ENCODE results near the gene SPAG16. TPM values are rescaled to one million over a fixed set of nuclear protein-coding genes. Genes with fewer than 3 reads are reported as not detected.

Gene SPAG16
- total RNA-seq, 2 donors from 2014 or later, result 27.1 to 29.2 TPM

- WGBS, result 86% methylated on average over 4 of the region's 4 CpGs
- intact Hi-C loops (cut with DNase I), result no loop called here
- H3K36me3 ChIP-seq, result no peaks in the 10 kb centered on the region
- no peak for DNase-seq (ENCODE audit: low spot score)
- no peak overlapping the region for H3K27ac ChIP-seq
- TF ChIP-seq POLR2A (IDR thresholded peaks at IDR 0.05), result no peak
- TF ChIP-seq, protein P1, sequence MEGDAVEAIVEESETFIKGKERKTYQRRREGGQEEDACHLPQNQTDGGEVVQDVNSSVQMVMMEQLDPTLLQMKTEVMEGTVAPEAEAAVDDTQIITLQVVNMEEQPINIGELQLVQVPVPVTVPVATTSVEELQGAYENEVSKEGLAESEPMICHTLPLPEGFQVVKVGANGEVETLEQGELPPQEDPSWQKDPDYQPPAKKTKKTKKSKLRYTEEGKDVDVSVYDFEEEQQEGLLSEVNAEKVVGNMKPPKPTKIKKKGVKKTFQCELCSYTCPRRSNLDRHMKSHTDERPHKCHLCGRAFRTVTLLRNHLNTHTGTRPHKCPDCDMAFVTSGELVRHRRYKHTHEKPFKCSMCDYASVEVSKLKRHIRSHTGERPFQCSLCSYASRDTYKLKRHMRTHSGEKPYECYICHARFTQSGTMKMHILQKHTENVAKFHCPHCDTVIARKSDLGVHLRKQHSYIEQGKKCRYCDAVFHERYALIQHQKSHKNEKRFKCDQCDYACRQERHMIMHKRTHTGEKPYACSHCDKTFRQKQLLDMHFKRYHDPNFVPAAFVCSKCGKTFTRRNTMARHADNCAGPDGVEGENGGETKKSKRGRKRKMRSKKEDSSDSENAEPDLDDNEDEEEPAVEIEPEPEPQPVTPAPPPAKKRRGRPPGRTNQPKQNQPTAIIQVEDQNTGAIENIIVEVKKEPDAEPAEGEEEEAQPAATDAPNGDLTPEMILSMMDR (IDR thresholded peaks at IDR 0.05), result no peak
- TF ChIP-seq POLR2AphosphoS5 (IDR thresholded peaks at IDR 0.05), result no peak
- no peak overlapping the region for H3K4me3 ChIP-seq
- no peaks in the 10 kb centered on the region for H3K4me1 ChIP-seq (replicated peaks)
- no peaks in the 10 kb centered on the region for H3K9me3 ChIP-seq
- H3K27me3 ChIP-seq (replicated peaks; ENCODE audit: insufficient read depth), result no peaks in the 10 kb centered on the region
Observed at GRCh38 chr2:214100488-214100887, 816.2 kb downstream of the SPAG16 start.

- H3K9me3 ChIP-seq, result no peaks in the 10 kb centered on the region
- no peaks in the 10 kb centered on the region for H3K36me3 ChIP-seq
- TF ChIP-seq POLR2AphosphoS5 (IDR thresholded peaks at IDR 0.05) (no peak), POLR2A (IDR thresholded peaks at IDR 0.05) (no peak)
- TF ChIP-seq, protein P1 (IDR thresholded peaks at IDR 0.05), result no peak
- no peaks in the 10 kb centered on the region for H3K27me3 ChIP-seq (replicated peaks; ENCODE audit: insufficient read depth)
- H3K27ac ChIP-seq, result no peak overlapping the region
- H3K4me1 ChIP-seq (replicated peaks), result no peaks in the 10 kb centered on the region
- H3K4me3 ChIP-seq, result no peak overlapping the region
- DNase-seq (ENCODE audit: low spot score), result no peak
- intact Hi-C loops (cut with DNase I), result no loop called here
- 3% methylated on average over 5 of the region's 5 CpGs for WGBS
Observed at GRCh38 chr2:214103276-214104001, 819.2 kb downstream of the SPAG16 start.

- Histone ChIP-seq H3K36me3 (no peaks in the 10 kb centered on the region), H3K27ac (no peak overlapping the region), H3K27me3 (replicated peaks; ENCODE audit: insufficient read depth) (no peaks in the 10 kb centered on the region), H3K9me3 (no peaks in the 10 kb centered on the region), H3K4me3 (no peak overlapping the region), H3K4me1 (replicated peaks) (no peaks in the 10 kb centered on the region)
- 81% methylated on average over 3 of the region's 3 CpGs for WGBS
- no peak for DNase-seq (ENCODE audit: low spot score)
- intact Hi-C loops (cut with DNase I), result no loop called here
- TF ChIP-seq, protein P1 (IDR thresholded peaks at IDR 0.05), result no peak
- no peak for TF ChIP-seq POLR2A (IDR thresholded peaks at IDR 0.05)
- no peak for TF ChIP-seq POLR2AphosphoS5 (IDR thresholded peaks at IDR 0.05)
Observed at GRCh38 chr2:214104219-214104618, 820.0 kb downstream of the SPAG16 start.

DNA sequence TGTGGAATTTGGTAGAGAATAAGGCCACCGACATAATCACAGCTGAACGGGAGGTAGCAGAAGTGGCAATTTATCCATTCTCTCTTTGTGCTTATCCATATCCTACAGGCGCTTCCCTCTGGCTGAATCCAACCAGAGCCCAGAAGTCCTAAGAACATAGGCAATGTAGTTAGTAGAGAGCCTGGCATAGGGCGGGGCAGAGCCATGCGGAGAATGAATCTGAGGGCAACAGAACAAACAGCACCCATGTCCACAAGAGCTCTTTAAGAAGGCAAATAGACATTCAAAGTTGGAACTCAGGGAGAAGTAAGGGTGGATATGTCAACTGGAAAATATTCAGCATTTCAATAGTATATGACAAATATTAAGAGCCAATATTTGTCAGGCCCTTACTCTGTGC is 820.7 kb downstream of the SPAG16 start:
- whole genome bisulfite sequencing, result 95% methylated on average over 5 of the region's 5 CpGs
- no peaks in the 10 kb centered on the region for H3K36me3 ChIP-seq
- no peaks in the 10 kb centered on the region for H3K4me1 ChIP-seq (replicated peaks)
- intact Hi-C loops (cut with DNase I), result no loop called here
- no peaks in the 10 kb centered on the region for H3K27me3 ChIP-seq (replicated peaks; ENCODE audit: insufficient read depth)
- no peak overlapping the region for H3K27ac ChIP-seq
- H3K9me3 ChIP-seq, result no peaks in the 10 kb centered on the region
- no peak for DNase-seq (ENCODE audit: low spot score)
- TF ChIP-seq POLR2AphosphoS5 (IDR thresholded peaks at IDR 0.05) (no peak), POLR2A (IDR thresholded peaks at IDR 0.05) (no peak)
- TF ChIP-seq, protein P1 (IDR thresholded peaks at IDR 0.05), result no peak
- no peak overlapping the region for H3K4me3 ChIP-seq

DNA sequence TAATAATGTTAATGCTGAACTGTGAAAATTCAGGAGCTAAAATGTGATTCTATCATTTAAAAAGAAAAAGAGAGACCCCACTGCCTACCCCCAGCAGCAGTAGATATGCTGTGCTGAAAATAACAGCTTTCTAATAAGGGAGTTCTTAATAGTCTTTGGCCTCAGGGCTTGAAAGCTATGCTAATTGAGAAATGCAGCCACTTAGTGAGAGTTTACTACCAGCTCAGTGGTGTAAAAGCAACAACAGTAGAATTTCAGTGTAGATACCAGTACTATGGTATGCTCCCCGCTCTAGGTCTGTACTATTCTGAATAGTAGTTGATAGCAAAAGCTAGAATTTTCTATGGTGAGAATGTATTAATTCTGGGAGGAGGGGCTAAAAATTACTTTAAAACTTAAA is 823.5 kb downstream of the SPAG16 start:
- intact Hi-C loops (cut with DNase I), result no loop called here
- TF ChIP-seq POLR2A (IDR thresholded peaks at IDR 0.05) (no peak), POLR2AphosphoS5 (IDR thresholded peaks at IDR 0.05) (no peak)
- TF ChIP-seq, protein P1 (IDR thresholded peaks at IDR 0.05), result no peak
- H3K4me3 ChIP-seq, result no peak overlapping the region
- H3K4me1 ChIP-seq (replicated peaks), result no peaks in the 10 kb centered on the region
- H3K27ac ChIP-seq, result no peak overlapping the region
- WGBS, result 97% methylated on average over 1 of the region's 1 CpG
- H3K36me3 ChIP-seq, result no peaks in the 10 kb centered on the region
- H3K27me3 ChIP-seq (replicated peaks; ENCODE audit: insufficient read depth), result no peaks in the 10 kb centered on the region
- DNase-seq (ENCODE audit: low spot score), result no peak
- H3K9me3 ChIP-seq, result no peaks in the 10 kb centered on the region

Data from prostate gland (tissue), 2 donors.